Muscle layer of duodenum (tissue), 2 donors: ENCODE measurements around the gene RPL4.
"Not testable (repeated sequence)": the region's sequence is repeated elsewhere in the genome, so short reads cannot be mapped to it uniquely, and the experiment has no call there.

Source experiments
- H3K27ac ChIP-seq: one replicate; pipeline ENCODE4 v1.7.0; 2013; ENCODE audit warnings: mild to moderate bottlenecking, low read length
- H3K27me3 ChIP-seq: one replicate; pipeline ENCODE4 v1.7.0; 2013; ENCODE audit warnings: low read depth, mild to moderate bottlenecking, control low read depth, low read length
- H3K36me3 ChIP-seq, 2 donors: one replicate each; pipeline ENCODE4 v1.7.0; 2013; ENCODE audit warnings: low read length in 2 of 2, control low read depth in 1 of 2, mild to moderate bottlenecking in 1 of 2; ENCODE audit not compliant: insufficient read depth in 2 of 2, control insufficient read depth in 1 of 2
- H3K4me1 ChIP-seq, 2 donors: one replicate each; pipeline ENCODE4 v1.7.0; 2013; ENCODE audit warnings: low read length in 2 of 2, mild to moderate bottlenecking in 2 of 2, control low read depth in 1 of 2, moderate library complexity in 1 of 2; ENCODE audit not compliant: insufficient read depth in 2 of 2, control insufficient read depth in 1 of 2
- H3K4me3 ChIP-seq, 2 donors: one replicate each; pipeline ENCODE4 v1.7.0; 2013; ENCODE audit warnings: low read length in 2 of 2, low read depth in 1 of 2, mild to moderate bottlenecking in 1 of 2
- H3K9me3 ChIP-seq, 2 donors: one replicate each; pipeline ENCODE4 v1.7.0; 2013; ENCODE audit warnings: low read length in 2 of 2, control low read depth in 1 of 2, mild to moderate bottlenecking in 1 of 2; ENCODE audit not compliant: control insufficient read depth in 1 of 2
- donor health status: healthy.

The RPL4 gene

GRCh38 chr15:66503780-66504562 is 684 bp downstream of the RPL4 start:
- peaks cover 41 to 42% of the 10 kb centered on the region in 2 donors for H3K36me3 ChIP-seq
- H3K4me1 ChIP-seq: peaks cover 3 to 28% of the 10 kb centered on the region in 2 donors
- H3K4me3 ChIP-seq: peak overlapping the region; percentile 97 to 100
- no peaks in the 10 kb centered on the region for H3K9me3 ChIP-seq
- H3K27ac ChIP-seq: peak overlapping the region; percentile 99
- no peaks in the 10 kb centered on the region for H3K27me3 ChIP-seq

GRCh38 chr15:66503041-66503648 is 1.5 kb downstream of the RPL4 start:
- Histone ChIP-seq H3K27ac (peak overlapping the region; percentile 99), H3K36me3 (peaks cover 48 to 50% of the 10 kb centered on the region in 2 donors), H3K4me1 (peaks cover 3 to 33% of the 10 kb centered on the region in 2 donors), H3K4me3 (peak overlapping the region; percentile 97 to 100)
- H3K27me3 ChIP-seq, H3K9me3 ChIP-seq: not testable (repeated sequence)

GRCh38 chr15:66502491-66502890 is 2.2 kb downstream of the RPL4 start:
- Histone ChIP-seq H3K36me3 (peaks cover 48 to 53% of the 10 kb centered on the region in 2 donors), H3K27ac (no peak overlapping the region), H3K4me3 (peak overlapping the region in 1 of 2 donors; percentile 100), H3K4me1 (peaks cover 3 to 38% of the 10 kb centered on the region in 2 donors), H3K27me3 (no peaks in the 10 kb centered on the region), H3K9me3 (no peaks in the 10 kb centered on the region)

GRCh38 chr15:66500346-66500745 is 4.3 kb downstream of the RPL4 start:
- not testable (repeated sequence) for H3K27ac ChIP-seq, H3K27me3 ChIP-seq, H3K9me3 ChIP-seq, H3K4me3 ChIP-seq
- Histone ChIP-seq H3K4me1 (peaks cover 0 to 44% of the 10 kb centered on the region in 2 donors), H3K36me3 (peaks cover 48 to 53% of the 10 kb centered on the region in 2 donors)

- Histone ChIP-seq H3K27me3 (no peaks in the 10 kb centered on the region), H3K4me1 (peaks cover 0 to 43% of the 10 kb centered on the region in 2 donors), H3K36me3 (peaks cover 60 to 63% of the 10 kb centered on the region in 2 donors), H3K27ac (peak overlapping the region; percentile 54), H3K9me3 (no peaks in the 10 kb centered on the region), H3K4me3 (no peak overlapping the region)
Measured at GRCh38 chr15:66498501-66499386, 5.9 kb downstream of the RPL4 start.

GRCh38 chr15:66497502-66498455 is 6.9 kb downstream of the RPL4 start, which contains the start of gene SNAPC5:
Gene SNAPC5 (minus strand): TSS chr15:66497762. CDS start chr15:66497731, 31 bp downstream.
- H3K9me3 ChIP-seq: no peaks in the 10 kb centered on the region
- H3K36me3 ChIP-seq: peaks cover 58 to 60% of the 10 kb centered on the region in 2 donors
- H3K27ac ChIP-seq: peak within 1 kb of the TSS; percentile 96
- peaks cover 0 to 33% of the 10 kb centered on the region in 2 donors for H3K4me1 ChIP-seq
- peak within 1 kb of the TSS; percentile 78 to 98 for H3K4me3 ChIP-seq
- no peaks in the 10 kb centered on the region for H3K27me3 ChIP-seq

GRCh38 chr15:66496951-66497501 is 7.6 kb downstream of the RPL4 start:
- Histone ChIP-seq H3K27me3 (no peaks in the 10 kb centered on the region), H3K4me1 (peaks cover 0 to 26% of the 10 kb centered on the region in 2 donors), H3K9me3 (no peaks in the 10 kb centered on the region), H3K4me3 (peak overlapping the region; percentile 78 to 98), H3K27ac (peak overlapping the region; percentile 96), H3K36me3 (peaks cover 57 to 58% of the 10 kb centered on the region in 2 donors)

GRCh38 chr15:66494262-66494661 is 10.4 kb downstream of the RPL4 start:
- Histone ChIP-seq H3K27ac (no peak overlapping the region), H3K4me3 (no peak overlapping the region), H3K9me3 (no peaks in the 10 kb centered on the region), H3K36me3 (peaks cover 49 to 56% of the 10 kb centered on the region in 2 donors), H3K4me1 (peaks cover 0 to 21% of the 10 kb centered on the region in 2 donors), H3K27me3 (no peaks in the 10 kb centered on the region)

GRCh38 chr15:66491846-66492245 is 12.8 kb downstream of the RPL4 start:
- peaks cover 0 to 8% of the 10 kb centered on the region in 2 donors for H3K4me1 ChIP-seq
- no peaks in the 10 kb centered on the region for H3K9me3 ChIP-seq
- H3K27ac ChIP-seq: no peak overlapping the region
- H3K36me3 ChIP-seq: peaks cover 42 to 60% of the 10 kb centered on the region in 2 donors
- no peaks in the 10 kb centered on the region for H3K27me3 ChIP-seq
- H3K4me3 ChIP-seq: no peak overlapping the region

- Histone ChIP-seq H3K27ac (no peak overlapping the region), H3K27me3 (no peaks in the 10 kb centered on the region), H3K36me3 (peaks cover 36 to 58% of the 10 kb centered on the region in 2 donors), H3K4me1 (no peaks in the 10 kb centered on the region), H3K4me3 (no peak overlapping the region), H3K9me3 (no peaks in the 10 kb centered on the region)
Measured at GRCh38 chr15:66489179-66489791, 15.4 kb downstream of the RPL4 start.
